GM15510 (cell line): ENCODE results near the gene CD48.
A peak's percentile ranks its signal among the peaks of the same experiment; 100 is the strongest.

Experiments
- POLR2A ChIP-seq: IDR thresholded peaks from 3 replicates; pipeline ENCODE4 v1.6.1; 2011; ENCODE audit warnings: borderline replicate concordance; ENCODE audit not compliant: insufficient read length; ENCODE audit errors: extremely low read depth

Gene CD48

DNA sequence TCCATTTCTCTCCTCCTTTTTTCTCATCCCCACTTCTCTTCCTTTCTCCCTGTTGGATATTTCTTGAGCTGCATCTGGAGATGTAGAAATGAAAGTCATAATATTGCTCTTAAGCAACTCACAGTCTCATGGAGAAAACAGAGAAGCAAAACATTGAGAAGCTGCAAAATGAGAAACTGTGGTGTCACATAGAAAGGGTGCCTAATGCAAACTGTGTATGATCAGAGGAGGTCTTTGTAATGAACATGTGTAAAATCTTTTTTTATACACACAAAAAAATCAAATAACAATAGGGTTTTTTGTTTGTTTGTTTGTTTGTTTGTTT is 15.7 kb upstream of the CD48 start:
- no peak for TF ChIP-seq POLR2A

DNA sequence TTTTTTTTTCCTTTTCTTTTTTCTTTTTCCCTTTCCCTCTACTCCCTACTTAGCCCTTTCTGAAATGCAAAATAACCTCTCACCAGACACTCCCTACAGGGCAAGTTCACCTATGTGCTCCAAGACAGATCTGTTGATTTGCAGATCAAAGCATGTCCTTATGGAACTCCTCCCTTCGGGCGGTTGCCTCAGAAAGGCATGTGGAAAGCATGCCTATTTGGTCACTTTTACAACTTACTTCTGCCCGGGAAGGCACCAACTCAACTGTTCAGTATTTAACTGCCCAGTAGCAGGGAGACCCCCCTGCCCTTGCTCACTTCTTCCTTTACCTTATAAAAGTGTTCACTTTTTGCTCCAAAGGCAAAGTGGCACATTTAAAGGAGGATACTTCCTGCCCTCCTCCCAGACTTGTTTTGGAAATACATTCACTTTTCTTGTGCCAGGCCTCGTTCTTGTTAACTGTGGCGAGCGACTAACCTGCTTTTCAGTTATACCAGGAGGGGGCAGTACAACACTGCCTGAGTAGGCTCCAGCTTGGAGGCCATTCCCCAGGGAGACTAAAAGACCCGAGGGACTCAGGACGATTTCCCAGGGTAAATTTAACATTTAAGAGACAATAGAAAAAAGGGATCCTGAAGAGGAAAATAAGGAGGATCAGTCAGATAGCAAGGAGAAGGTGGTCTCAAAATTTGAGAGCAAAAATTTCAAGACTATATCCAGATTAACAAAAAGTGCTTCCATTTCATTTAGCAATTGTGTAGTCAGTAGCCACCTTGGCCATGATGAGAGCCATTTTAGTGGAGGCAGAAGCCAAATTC is 15.1 kb upstream of the CD48 start:
- no peak for TF ChIP-seq POLR2A

DNA sequence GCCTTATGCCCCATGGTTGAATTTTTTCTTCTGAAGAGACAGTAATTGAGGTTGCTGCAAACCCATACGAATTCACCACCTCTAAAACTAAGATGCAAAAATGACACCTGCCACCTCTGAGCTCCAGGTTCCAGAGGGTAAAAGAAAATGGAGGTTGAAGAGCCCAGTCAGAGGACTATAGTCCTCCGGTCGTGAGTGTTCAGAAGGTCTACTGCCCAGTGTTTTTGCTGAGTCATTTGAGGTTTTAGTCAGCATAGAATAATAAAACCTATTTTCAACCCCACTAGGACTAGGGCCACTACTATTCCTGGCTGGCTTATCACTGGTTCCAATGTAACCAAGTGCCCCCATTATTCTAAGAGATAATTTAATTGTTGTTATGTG is 14.5 kb upstream of the CD48 start:
- TF ChIP-seq POLR2A = no peak

DNA sequence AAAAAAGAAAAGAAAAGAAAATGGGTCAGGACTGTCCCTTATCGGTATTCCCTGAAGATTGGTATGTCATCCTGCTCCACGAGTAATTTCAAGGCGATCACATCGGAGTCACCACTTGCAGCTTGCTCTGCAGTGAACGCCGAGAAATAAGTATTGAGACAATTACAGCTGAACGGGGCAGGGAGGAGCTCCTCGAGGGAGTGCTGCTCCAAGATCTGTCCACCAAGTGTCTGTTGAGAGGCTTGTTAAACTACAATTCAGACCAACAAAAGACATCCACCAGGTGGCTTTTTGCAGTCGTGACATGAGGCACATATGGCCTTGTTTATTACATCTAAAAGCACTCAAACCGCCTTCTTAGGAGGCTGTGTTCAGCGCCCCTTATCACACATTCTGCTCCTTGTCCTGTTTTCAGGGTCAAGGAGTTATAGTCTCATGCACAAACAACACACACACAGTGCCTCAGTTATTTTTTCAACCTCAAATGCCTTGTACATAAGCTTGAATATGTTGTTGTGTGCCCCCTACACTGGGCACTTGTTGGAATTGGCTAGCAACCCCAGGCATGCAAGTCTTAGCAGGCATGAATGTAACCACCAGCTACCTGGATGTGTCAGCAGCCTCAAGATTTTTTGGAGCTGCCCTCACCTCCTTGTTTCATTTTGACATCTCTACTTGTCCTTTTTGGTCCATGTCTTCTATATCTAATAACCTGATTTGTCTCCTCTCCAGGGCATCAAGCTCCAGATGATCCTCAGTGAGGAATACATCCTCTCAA is 13.0 kb upstream of the CD48 start:
- no peak for TF ChIP-seq POLR2A

GRCh38 chr1:160723332-160723731 is 11.7 kb upstream of the CD48 start:
- TF ChIP-seq POLR2A = no peak

DNA sequence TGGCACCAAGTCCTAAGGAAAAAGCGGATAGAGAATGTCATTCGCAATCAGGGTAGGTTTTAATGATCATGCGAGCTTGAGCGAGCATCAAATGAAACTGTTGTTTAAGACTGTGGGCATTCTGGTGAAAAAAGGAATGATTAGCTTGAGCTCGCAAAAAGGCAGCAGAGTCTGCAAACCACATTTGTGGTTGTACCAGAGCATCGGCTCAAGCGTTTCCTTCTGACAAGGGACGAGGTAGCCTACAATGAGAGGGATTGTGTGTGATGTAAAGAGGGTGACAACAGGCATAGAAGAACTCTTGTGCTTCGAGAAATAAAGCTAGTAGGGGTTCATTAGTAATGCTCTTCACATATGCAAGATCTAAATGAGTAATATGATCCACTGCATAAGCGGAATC is 11.1 kb upstream of the CD48 start:
- TF ChIP-seq POLR2A = no peak

- no peak for TF ChIP-seq POLR2A
Observed at GRCh38 chr1:160721473-160721872, 9.9 kb upstream of the CD48 start.

GRCh38 chr1:160720356-160721085 is 8.9 kb upstream of the CD48 start:
- TF ChIP-seq POLR2A = no peak

DNA sequence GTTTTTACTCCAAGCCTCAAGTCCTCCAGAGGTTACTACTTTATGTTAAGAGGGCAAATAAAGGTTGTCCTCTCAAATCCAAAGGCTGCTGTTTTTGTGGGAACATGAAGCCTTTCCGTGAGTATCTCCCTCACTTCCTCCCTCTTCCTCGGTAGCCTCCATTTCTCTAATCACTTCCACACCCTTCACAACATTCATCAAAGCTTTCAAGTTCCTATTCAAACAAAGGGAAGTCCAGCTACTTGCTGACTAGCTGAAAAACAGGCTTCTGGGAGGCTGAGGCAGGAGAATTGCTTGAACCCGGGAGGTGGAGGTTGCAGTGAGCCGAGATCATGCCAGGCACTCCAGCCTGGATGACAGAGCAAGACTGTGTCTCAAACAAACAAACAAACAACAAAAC is 6.6 kb upstream of the CD48 start:
- no peak for TF ChIP-seq POLR2A

DNA sequence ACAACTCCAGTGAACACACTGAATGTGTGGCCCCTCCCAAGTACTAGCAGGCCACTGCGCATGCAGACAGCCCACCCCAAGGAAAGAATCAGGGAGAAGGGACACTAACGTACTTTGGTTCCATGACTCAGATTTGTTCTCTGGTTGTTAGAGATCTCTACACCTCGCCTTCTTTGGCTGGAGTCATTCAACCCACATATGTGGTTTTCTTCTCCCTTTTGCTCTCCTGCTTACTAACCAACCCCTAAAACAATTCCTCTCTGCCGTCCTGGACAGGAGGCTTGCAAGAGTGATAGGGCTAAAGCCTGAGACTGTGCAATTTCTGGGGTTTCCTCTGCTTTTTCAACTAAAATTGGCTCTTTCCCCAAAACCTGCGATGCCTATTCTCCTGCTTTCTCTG is 5.7 kb upstream of the CD48 start:
- TF ChIP-seq POLR2A = no peak

GRCh38 chr1:160716013-160716412 is 4.4 kb upstream of the CD48 start:
- TF ChIP-seq POLR2A = no peak

DNA sequence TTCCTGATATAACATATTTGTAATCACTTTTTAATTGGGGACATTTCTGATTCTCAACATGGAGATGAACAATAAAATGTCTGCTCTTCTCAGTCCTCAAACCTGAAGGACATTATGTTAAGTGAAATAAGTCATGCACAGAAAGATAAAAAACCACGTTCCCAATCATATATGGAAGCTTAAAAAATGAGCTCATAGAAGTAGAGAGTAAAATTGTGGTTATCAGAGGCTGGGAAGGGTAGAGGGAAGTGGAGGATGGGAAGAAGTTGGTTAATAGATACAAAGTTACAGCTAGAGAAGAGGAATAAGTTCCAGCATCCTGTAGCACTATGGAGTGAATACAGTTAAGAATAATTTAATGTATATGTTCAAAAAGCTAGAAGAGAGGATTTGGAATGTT is 1.5 kb upstream of the CD48 start:
- no peak for TF ChIP-seq POLR2A

- TF ChIP-seq POLR2A = peak; percentile 34
Observed at GRCh38 chr1:160712525-160713080, 981 bp upstream of the CD48 start.

DNA sequence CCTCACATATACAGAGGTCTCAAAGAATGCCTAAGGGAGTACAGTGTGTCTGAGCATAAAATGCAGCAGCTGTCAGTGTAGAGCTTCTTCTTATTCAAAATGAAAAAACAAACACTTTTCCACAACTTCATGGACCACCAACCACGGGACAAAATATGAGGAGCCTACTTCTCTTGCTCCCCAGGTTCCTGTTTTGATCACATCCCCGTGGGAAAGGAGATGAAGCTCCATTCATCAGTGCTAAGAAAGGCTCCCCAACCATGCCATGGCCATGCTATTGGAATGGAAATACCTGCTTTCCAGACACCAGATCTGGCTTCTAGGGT is 383 bp downstream of the CD48 start:
- no peak for TF ChIP-seq POLR2A

DNA sequence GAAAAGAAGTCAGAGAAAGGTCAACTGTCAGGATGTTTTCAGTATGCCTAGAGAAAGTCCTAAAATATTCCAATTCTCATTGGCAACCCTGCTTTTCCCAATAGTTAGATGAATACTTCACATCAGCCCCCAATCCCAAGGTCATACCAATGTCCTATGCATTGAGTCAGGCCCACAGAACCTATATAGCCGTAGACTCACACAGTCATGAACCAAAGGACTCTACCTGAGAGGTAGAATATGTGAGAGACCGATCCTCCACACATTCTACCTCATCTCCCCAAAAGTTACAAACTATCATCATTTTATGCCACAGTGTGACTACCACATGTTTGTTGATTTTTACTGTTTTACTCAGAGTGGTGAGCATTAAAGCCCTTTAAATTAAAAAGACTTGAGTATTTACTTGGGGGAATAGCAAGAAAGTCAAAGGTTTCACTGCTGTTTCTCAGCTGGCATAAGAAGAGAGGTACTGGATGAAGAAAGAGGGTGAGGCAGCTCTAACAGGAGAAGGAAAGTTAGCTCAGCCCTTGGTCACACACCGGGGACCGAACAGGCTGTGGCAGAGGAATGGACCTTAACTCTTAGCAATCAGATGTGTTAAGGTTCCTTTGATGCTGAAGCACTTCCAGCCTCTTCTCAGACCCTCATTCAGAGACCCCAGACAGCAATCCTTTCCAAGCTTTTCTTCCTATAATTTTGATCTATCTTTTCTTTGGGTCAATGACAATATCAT is 937 bp downstream of the CD48 start:
- no peak for TF ChIP-seq POLR2A

- no peak for TF ChIP-seq POLR2A
Observed at GRCh38 chr1:160709715-160710114, 1.9 kb downstream of the CD48 start.

DNA sequence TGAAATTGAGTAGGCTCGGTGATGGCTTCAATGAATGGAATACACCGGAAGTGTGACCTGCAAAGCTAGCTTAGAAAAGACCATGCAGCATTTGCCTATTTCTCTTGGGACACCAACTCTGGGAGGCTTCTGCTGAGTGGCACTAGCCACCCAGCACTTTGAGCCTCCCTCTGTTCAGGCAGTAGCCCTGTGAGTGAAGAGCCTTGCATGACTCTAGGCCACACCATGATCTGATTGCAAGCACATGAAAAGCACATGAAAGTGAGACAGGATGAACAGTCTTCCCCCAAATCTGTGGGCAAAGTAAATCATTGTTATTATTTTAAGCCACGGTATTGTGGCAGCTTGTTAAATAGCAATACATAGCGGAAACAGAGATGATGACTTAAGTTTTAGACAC is 2.8 kb downstream of the CD48 start:
- TF ChIP-seq POLR2A = peak; percentile 61
